RWPE2 (cell line): ENCODE results near the gene MRGPRF.

Experiments
- ATAC-seq: fragments of 200-7000 bp; cut with Tn5 transposase; 3 replicates; pipeline ENCODE4 v1.9.1; 2021; ENCODE audit warnings: low read depth
- DNase-seq: peaks from one replicate; pipeline ENCODE4 v3.0.0-alpha.2; 2020; ENCODE audit warnings: low spot score
- H3K27ac ChIP-seq: fragments of 450-650 bp; 2 replicates; pipeline ENCODE4 v1.5.1; 2017; ENCODE audit warnings: mild to moderate bottlenecking; ENCODE audit not compliant: poor library complexity, severe bottlenecking
- H3K27me3 ChIP-seq: fragments of 250-450 bp; sonication (Bioruptor Pico); 2 replicates; pipeline ENCODE4 v1.5.1; 2021; ENCODE audit warnings: mild to moderate bottlenecking, moderate library complexity; ENCODE audit not compliant: insufficient read depth, poor library complexity, severe bottlenecking
- H3K36me3 ChIP-seq: fragments of 250-450 bp; sonication (Bioruptor Pico); 2 replicates; pipeline ENCODE4 v1.5.1; 2020; ENCODE audit warnings: low read depth, mild to moderate bottlenecking, moderate library complexity
- H3K4me1 ChIP-seq: fragments of 250-450 bp; sonication (Bioruptor Pico); 2 replicates; pipeline ENCODE4 v1.5.1; 2021; ENCODE audit warnings: mild to moderate bottlenecking, moderate library complexity; ENCODE audit not compliant: insufficient read depth, poor library complexity, severe bottlenecking
- H3K4me3 ChIP-seq: fragments of 250-450 bp; sonication (Bioruptor Pico); 2 replicates; pipeline ENCODE4 v1.5.1; 2021; ENCODE audit warnings: mild to moderate bottlenecking, moderate library complexity; ENCODE audit not compliant: severe bottlenecking
- H3K9me3 ChIP-seq: fragments of 250-450 bp; sonication (Bioruptor Pico); 2 replicates; pipeline ENCODE4 v1.5.1; 2021; ENCODE audit warnings: mild to moderate bottlenecking, moderate library complexity; ENCODE audit not compliant: severe bottlenecking
- TF ChIP-seq, protein P1 (sequence below): fragments of 450-650 bp; IDR thresholded peaks from one replicate; pipeline ENCODE4 v1.5.1; 2017; ENCODE audit warnings: mild to moderate bottlenecking, moderate library complexity; ENCODE audit not compliant: poor library complexity, severe bottlenecking

MRGPRF gene

DNA sequence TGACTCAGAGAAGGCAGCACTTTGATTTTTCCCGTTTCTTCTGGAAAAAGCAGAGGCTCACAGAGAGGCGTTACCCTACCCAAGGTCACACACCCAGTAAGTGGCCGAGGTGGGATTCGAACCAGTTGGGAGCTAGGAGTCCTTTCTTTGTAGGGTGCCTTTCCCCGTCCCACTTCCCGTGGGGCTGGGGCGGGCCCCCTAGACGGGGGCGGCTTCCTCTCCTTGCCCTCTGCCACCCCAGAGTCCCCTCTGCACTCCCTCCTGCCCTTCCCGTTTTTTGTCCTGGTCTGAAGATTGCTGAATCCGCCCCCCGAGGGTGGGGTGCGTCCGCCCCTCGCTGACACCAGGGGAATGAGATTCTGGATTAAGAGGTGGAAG lies 36.4 kb upstream of the MRGPRF start:
- peak overlapping the region; percentile 48 for H3K27ac ChIP-seq
- TF ChIP-seq, protein P1, sequence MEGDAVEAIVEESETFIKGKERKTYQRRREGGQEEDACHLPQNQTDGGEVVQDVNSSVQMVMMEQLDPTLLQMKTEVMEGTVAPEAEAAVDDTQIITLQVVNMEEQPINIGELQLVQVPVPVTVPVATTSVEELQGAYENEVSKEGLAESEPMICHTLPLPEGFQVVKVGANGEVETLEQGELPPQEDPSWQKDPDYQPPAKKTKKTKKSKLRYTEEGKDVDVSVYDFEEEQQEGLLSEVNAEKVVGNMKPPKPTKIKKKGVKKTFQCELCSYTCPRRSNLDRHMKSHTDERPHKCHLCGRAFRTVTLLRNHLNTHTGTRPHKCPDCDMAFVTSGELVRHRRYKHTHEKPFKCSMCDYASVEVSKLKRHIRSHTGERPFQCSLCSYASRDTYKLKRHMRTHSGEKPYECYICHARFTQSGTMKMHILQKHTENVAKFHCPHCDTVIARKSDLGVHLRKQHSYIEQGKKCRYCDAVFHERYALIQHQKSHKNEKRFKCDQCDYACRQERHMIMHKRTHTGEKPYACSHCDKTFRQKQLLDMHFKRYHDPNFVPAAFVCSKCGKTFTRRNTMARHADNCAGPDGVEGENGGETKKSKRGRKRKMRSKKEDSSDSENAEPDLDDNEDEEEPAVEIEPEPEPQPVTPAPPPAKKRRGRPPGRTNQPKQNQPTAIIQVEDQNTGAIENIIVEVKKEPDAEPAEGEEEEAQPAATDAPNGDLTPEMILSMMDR = no peak
- peaks cover 3% of the 10 kb centered on the region for H3K4me1 ChIP-seq
- no peaks in the 10 kb centered on the region for H3K36me3 ChIP-seq
- no peaks in the 10 kb centered on the region for H3K9me3 ChIP-seq
- DNase-seq (no peak), ATAC-seq (no peak)
- H3K4me3 ChIP-seq = peak overlapping the region; percentile 91
- H3K27me3 ChIP-seq = no peaks in the 10 kb centered on the region

DNA sequence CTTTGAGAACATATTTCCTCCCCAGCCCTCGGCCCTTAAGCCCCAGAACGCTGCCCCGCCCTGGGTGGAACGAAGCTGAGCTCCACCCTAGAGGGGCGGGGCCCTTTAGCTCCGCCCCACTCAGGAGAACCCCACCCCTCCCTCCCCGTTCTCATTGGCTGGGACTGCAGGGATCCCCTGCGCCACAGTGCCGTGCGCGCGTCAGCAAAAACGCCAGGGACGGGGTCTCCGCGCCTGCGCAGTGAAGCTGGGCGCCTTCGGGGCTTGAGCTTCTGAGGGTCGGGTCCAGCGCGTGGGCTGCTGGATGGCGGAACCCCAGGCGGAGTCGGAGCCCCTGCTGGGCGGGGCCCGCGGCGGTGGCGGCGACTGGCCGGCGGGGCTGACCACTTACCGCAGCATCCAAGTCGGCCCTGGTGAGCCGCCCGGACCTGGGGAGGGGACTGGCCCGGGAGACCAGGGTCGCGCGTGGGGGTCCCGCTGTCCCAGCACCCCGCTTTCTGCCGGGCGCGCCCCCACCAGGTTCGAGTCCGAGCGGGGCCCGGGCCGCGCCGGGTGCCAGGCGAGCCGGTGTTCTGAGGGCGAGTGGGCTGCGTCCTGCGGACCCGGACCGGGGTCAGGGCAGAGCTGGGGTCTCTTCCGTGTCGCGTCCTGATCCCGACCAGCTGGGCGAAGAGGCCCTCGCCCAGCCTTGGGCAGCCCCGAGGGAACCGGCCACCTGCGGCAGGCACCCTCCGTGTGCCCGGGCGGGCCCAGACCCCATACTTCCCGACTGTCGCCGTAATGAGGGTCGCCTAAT lies 35.8 kb upstream of the MRGPRF start, which contains the start of gene TPCN2:
Gene TPCN2, plus strand, starts transcription at position 239 of the 796 bp plus-strand sequence. Its CDS starts 66 bp downstream, at position 305.
- Histone ChIP-seq H3K27ac (peak within 1 kb of the TSS; percentile 48), H3K4me1 (peaks cover 3% of the 10 kb centered on the region), H3K9me3 (no peaks in the 10 kb centered on the region), H3K4me3 (peak within 1 kb of the TSS; percentile 91), H3K27me3 (no peaks in the 10 kb centered on the region), H3K36me3 (no peaks in the 10 kb centered on the region)
- ATAC-seq (peak; percentile 92), DNase-seq (peak; percentile 90)
- TF ChIP-seq, protein P1 = no peak

DNA sequence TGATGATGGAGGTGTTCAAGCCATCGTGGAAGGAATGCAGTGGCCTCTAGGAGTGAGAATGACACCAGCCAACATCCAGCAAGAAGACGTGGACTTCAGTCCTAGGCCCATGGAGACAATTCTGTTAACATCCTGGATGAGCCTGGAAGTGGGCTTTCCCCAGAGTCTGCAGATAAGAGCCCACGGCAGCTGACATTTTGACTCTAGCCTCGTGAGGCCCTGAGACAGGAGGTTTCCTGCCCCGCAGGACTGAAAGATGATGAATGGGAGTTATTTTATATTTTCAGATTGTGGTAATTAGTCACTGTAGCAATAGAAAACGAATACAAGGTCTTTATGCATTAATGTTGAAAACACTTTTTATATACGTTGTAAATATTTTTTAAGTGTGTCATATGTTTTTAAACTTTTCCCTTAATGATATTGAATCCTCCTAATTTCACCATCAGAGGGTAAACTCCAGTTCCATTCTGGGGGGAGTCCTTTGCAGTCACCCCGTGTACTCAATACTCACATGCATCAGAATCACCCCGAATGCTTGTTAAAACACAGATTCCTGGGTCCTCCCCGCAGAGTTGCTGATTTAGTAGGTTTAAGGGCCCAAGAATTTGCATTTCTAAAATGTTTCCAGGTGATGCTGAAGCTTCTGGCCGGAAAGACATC lies 35.1 kb upstream of the MRGPRF start:
- Histone ChIP-seq H3K4me1 (peaks cover 3% of the 10 kb centered on the region), H3K9me3 (no peaks in the 10 kb centered on the region), H3K4me3 (peak overlapping the region; percentile 91), H3K27ac (no peak overlapping the region), H3K27me3 (no peaks in the 10 kb centered on the region), H3K36me3 (no peaks in the 10 kb centered on the region)
- TF ChIP-seq, protein P1 = no peak
- DNase-seq (no peak), ATAC-seq (no peak)

DNA sequence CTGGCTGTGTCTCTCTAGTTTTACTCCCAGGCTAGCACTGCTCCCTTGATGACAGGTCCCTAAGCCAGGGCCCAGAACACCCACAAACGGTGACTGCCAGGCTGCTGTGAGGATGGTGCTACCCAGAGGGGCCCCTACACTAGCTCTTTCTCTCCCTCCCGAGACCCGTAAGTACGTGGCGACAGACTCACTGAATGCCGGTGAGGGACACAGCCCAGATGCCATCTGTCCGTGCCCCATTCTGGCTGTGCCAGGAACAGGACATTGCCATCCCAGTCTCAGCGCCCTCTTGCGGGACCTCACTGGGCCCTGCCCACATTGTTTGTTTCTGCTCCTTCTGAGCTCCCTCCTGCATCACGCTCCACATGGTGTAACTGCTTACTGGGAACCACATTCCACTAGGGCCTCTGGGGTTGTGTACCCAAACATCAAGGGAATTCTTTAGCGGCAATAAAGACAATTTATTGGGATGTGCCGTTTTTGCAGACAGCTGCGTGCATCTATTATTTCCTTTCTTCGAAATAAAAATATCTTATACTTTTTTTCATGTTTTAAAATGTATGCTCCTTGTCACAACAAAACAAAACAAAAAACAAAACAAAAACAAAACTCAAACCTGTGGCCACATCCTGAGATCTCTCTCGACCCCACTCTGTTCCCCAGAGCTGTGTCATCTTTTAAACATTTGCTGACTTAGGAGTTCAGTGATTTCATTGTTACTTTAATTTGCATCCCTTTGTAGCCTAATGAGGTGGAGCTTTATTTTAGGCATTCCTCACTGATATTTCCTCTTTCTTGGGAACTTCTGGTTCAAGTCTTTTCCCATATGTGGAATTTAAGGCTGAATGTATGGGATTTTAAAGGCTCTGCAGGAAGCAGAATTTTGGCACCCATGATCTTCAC lies 31.3 kb upstream of the MRGPRF start:
- TF ChIP-seq, protein P1 = peak; percentile 47
- no peaks in the 10 kb centered on the region for H3K36me3 ChIP-seq
- no peak for DNase-seq
- H3K4me3 ChIP-seq = no peak overlapping the region
- peaks cover 3% of the 10 kb centered on the region for H3K4me1 ChIP-seq
- H3K9me3 ChIP-seq = no peaks in the 10 kb centered on the region
- no peaks in the 10 kb centered on the region for H3K27me3 ChIP-seq
- 0 out of 3 replicates have a peak, but pooled peaks have one; percentile 36 for ATAC-seq
- H3K27ac ChIP-seq = no peak overlapping the region
